Activated CD4-positive, alpha-beta T cell treated with anti-CD3 and anti-CD28 coated beads for 36 hours (primary cell): ENCODE data around the gene SPRR3. TPM values are rescaled to one million over a fixed set of nuclear protein-coding genes. Genes with fewer than 3 reads are reported as not detected.

Source experiments
- ATAC-seq: fragments of 200-7000 bp; cut with Tn5 transposase; one replicate; pipeline ENCODE4 v1.10.0; 2021; ENCODE audit warnings: mild to moderate bottlenecking, moderate library complexity
- CTCF ChIA-PET: fragments of 350-600 bp; sonication (Branson Sonifier 250); formaldehyde crosslinking; loops from one replicate; lab custom pipeline; 2021; ENCODE audit warnings: antibody characterized with exemption; lab: Charles Lee
- POLR2A ChIA-PET: fragments of 350-600 bp; sonication (Branson Sonifier 250); formaldehyde crosslinking; loops from one replicate; lab custom pipeline; 2021; ENCODE audit warnings: antibody characterized with exemption, inconsistent platforms; lab: Charles Lee
- DNase-seq: peaks from one replicate; pipeline ENCODE4 v3.0.0-alpha.2; 2020
- H3K27ac Mint-ChIP-seq: one replicate; pipeline ENCODE4 v1.8.0; 2021; ENCODE audit warnings: mixed read lengths
- H3K27me3 Mint-ChIP-seq: one replicate; pipeline ENCODE4 v1.8.0; 2021; ENCODE audit warnings: mixed read lengths
- H3K36me3 Mint-ChIP-seq: one replicate; pipeline ENCODE4 v1.8.0; 2021; ENCODE audit warnings: low read depth, mixed read lengths
- H3K4me1 Mint-ChIP-seq: one replicate; pipeline ENCODE4 v1.8.0; 2021; ENCODE audit warnings: mixed read lengths
- H3K4me3 Mint-ChIP-seq: one replicate; pipeline ENCODE4 v1.8.0; 2021; ENCODE audit warnings: mild to moderate bottlenecking, moderate library complexity, mixed read lengths
- H3K9me3 Mint-ChIP-seq: one replicate; pipeline ENCODE4 v1.8.0; 2021; ENCODE audit warnings: low read depth, mixed read lengths
- intact Hi-C, 2 experiments: fragments of 100-400 bp; cut with DNase I in 1 of 2; cut with micrococcal nuclease in 1 of 2; formaldehyde crosslinking; loops; one replicate each; pipeline versions ENCODE4 v1.14.2 to v1.15.1; 2022 to 2024; cut with DNase I, micrococcal nuclease
- total RNA-seq, 2 experiments: library from RNA; stranded (reverse); gene quantifications; one replicate each; pipeline ENCODE4 v1.2.3, GENCODE V29; 2021

Gene SPRR3, protein sequence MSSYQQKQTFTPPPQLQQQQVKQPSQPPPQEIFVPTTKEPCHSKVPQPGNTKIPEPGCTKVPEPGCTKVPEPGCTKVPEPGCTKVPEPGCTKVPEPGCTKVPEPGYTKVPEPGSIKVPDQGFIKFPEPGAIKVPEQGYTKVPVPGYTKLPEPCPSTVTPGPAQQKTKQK
- not detected for total RNA-seq

DNA sequence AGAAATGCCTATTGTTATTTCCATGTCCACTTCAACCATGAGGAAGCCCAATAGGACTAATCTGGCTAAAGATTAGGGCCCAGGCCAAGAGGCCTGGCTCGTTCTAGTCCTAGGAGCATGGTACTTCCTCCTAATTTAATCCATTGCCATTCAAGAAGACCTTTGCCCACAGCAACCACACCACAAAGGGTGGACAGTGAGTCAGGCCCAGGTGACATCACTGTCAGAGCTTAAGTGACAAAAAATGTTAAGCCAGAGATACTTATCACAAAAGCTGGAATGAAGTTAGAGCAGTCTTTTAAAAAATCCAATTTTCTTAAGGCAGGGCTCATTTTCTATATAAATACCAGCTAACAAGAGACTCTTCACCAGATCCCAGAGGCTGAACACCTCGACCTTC lies at the start of gene SPRR3:
TSS of gene SPRR3 (plus strand) at position 368 of the 400 bp plus-strand sequence. CDS start 1,272 bp downstream, outside the sequence.
- DNase-seq, result no peak
- intact Hi-C loops, result no loop called here
- CTCF ChIA-PET, result no interaction called here
- no peaks in the 10 kb centered on the region for H3K4me1 Mint-ChIP-seq
- no peak for ATAC-seq
- no peaks in the 10 kb centered on the region for H3K36me3 Mint-ChIP-seq
- H3K4me3 Mint-ChIP-seq, result no peak within 1 kb of the TSS
- H3K27ac Mint-ChIP-seq, result no peak within 1 kb of the TSS
- no peaks in the 10 kb centered on the region for H3K9me3 Mint-ChIP-seq
- peaks cover 22% of the 10 kb centered on the region for H3K27me3 Mint-ChIP-seq
- POLR2A ChIA-PET, result no interaction called here

DNA sequence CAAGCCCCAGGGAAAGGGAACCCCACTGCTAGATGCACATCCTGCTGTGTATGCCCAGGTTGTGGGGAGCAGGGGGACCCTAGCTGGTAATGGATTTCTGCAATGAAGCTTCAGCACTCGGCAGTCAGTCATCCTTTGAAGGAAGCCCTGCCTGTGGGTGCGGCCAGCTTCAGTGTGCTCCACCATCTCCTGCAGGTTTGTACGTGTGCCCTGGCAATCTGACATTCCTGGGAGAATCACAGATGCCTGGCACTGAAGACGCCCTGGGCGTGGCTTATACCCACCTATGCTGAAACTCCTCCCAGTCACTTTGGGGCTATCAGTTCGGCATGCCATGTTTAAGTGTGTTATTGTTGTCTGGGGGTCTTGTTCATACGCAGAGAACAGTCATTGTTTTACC lies 47.8 kb upstream of the SPRR3 start:
- Mint-ChIP-seq H3K4me3 (no peak overlapping the region), H3K36me3 (no peaks in the 10 kb centered on the region), H3K27me3 (peaks cover 9% of the 10 kb centered on the region), H3K9me3 (no peaks in the 10 kb centered on the region), H3K27ac (no peak overlapping the region), H3K4me1 (no peaks in the 10 kb centered on the region)
- DNase-seq (no peak), ATAC-seq (no peak)
- intact Hi-C loops, result no loop called here
- ChIA-PET POLR2A (no interaction called here), CTCF (interaction anchor here (0.6 kb wide), 1 partner anchor 185 kb away, joined by 3 read pairs; no protein-coding TSS in a partner anchor)

DNA sequence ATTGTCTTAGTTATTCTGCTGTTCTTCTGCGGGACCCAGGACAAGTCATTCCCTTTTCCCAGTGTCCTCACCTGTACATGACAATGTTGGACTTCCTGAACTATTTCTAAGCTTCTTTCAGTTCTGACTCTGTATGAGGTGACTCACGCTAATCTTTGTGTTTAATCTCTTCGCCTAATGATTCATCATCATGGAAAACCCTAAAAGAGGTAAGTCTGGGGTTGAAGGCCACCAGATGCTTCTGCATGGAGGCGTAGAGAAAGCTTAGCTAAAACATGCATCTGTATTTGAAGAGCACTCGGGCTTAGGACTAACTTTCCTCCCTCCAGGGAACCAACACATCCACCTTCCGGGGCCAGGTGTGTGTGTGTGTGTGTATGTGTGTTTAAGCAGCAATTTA lies 47.1 kb upstream of the SPRR3 start:
- DNase-seq (no peak), ATAC-seq (no peak)
- no peak overlapping the region for H3K27ac Mint-ChIP-seq
- H3K4me1 Mint-ChIP-seq, result no peaks in the 10 kb centered on the region
- intact Hi-C loops, result no loop called here
- CTCF ChIA-PET, result interaction anchor here (0.6 kb wide), 1 partner anchor 211 kb away, joined by 3 read pairs; no protein-coding TSS in a partner anchor
- H3K36me3 Mint-ChIP-seq, result no peaks in the 10 kb centered on the region
- POLR2A ChIA-PET, result no interaction called here
- peaks cover 9% of the 10 kb centered on the region for H3K27me3 Mint-ChIP-seq
- no peaks in the 10 kb centered on the region for H3K9me3 Mint-ChIP-seq
- no peak overlapping the region for H3K4me3 Mint-ChIP-seq

DNA sequence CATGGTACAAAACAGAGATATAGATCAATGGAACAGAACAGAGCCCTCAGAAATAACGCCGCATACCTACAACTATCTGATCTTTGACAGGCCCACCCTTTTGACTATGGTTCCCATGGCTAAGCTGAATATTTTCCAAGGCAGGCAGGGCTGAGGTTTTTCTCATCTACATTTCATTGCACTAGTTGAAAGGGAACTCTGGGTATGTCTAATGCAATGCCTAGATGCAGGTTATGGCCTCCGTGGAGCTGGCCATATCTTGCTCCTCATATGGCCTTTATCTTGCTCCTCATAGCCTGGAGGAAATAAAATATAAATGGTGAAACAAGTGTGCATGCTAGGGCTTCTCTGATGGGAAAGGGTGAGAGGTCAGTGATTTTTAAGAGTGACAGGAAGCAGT lies 44.0 kb upstream of the SPRR3 start:
- ChIA-PET POLR2A (no interaction called here), CTCF (no interaction called here)
- Mint-ChIP-seq H3K9me3 (no peaks in the 10 kb centered on the region), H3K27ac (no peak overlapping the region), H3K4me3 (no peak overlapping the region), H3K36me3 (no peaks in the 10 kb centered on the region), H3K4me1 (no peaks in the 10 kb centered on the region), H3K27me3 (peaks cover 7% of the 10 kb centered on the region)
- ATAC-seq (no peak), DNase-seq (no peak)
- intact Hi-C loops, result no loop called here

DNA sequence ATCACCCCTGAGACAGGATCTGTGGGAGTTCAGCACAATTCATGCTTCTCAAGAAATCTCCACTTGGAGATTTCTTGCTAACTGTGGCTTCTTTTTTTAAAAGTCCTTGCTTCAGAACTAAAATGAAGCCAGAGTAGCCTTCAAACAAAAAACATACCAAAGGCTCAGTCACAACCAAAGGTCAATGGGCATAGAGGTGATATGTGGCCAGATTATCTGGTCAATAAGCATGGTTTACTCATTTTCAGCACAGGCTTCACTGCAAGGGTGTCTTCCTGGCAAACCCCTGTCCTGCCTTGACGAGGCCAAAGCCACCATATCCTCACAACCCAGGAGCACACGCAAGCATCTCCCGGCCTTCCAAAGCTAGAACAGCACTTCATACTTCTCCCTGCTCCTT lies 42.3 kb upstream of the SPRR3 start:
- ChIA-PET CTCF (no interaction called here), POLR2A (no interaction called here)
- H3K36me3 Mint-ChIP-seq, result no peaks in the 10 kb centered on the region
- H3K27me3 Mint-ChIP-seq, result peaks cover 5% of the 10 kb centered on the region
- DNase-seq (no peak), ATAC-seq (no peak)
- intact Hi-C loops, result no loop called here
- no peaks in the 10 kb centered on the region for H3K9me3 Mint-ChIP-seq
- no peaks in the 10 kb centered on the region for H3K4me1 Mint-ChIP-seq
- H3K27ac Mint-ChIP-seq, result no peak overlapping the region
- no peak overlapping the region for H3K4me3 Mint-ChIP-seq

DNA sequence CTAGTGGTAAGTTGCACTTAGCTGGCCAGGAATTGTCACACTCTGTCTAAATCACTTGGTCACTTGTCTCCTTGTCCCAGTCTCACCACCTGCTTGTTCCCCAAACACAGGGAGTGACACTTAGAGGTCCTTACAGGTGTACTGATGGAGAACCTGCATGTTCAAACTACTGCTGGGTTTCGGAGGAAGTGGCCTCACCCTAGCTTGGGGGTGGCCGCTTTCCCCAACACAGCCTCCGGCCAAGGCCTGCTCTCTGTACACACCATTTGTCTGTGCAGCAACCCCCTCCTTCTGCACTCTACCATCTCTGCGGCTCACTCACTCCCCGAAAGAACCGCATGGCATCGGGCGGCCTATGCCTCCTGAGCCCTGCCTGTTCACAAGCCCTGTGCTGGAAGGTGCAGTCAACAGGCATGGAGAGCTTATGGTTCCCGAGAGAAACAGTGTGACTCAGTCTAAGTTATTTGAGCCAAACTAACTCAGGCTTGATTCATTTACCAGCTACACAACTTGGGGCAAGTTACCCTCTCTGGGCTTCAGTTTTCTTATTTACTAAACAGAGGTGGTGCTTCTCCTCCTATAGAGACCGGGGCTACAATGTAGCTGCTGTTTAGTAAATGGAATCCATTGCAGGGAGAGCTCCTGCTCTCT lies 41.6 kb upstream of the SPRR3 start:
- DNase-seq (no peak), ATAC-seq (no peak)
- ChIA-PET CTCF (no interaction called here), POLR2A (interaction anchor here (0.9 kb wide), 1 partner anchor 9 kb away, joined by 3 read pairs; no protein-coding TSS in a partner anchor)
- H3K4me3 Mint-ChIP-seq, result no peak overlapping the region
- H3K27me3 Mint-ChIP-seq, result peaks cover 2% of the 10 kb centered on the region
- no peaks in the 10 kb centered on the region for H3K36me3 Mint-ChIP-seq
- intact Hi-C loops, result no loop called here
- no peaks in the 10 kb centered on the region for H3K9me3 Mint-ChIP-seq
- H3K4me1 Mint-ChIP-seq, result no peaks in the 10 kb centered on the region
- H3K27ac Mint-ChIP-seq, result no peak overlapping the region

DNA sequence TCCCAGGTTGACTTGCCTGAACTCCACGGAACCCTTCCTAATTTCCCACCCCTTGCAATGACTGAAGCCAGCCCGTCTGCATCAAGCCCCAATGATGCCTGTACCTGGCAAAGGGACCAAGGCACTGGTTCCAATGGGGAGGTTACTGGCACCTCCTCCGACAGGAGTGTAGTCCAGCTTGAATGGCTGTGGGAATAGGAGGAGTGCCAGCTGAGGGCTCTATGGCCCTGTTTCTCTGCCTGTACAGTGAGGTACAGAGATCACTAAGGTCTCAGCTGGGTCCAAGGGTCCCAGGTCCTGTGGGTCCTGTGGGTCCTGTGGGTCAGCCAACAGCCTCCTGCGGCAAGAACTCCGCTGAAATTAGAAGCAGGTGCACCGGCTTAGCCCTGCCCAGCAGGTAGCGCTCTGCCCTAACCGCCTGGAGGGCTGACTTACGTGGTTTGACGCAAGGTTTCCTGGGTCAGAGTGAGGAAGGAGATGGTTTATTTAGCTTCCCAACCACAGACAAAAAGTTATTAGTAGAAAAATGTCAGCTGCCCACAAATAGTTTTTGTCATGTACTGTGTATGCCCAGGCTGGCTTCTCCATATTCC lies 41.0 kb upstream of the SPRR3 start:
- Mint-ChIP-seq H3K27ac (no peak overlapping the region), H3K4me1 (no peaks in the 10 kb centered on the region), H3K36me3 (no peaks in the 10 kb centered on the region), H3K9me3 (no peaks in the 10 kb centered on the region), H3K4me3 (no peak overlapping the region), H3K27me3 (peaks cover 5% of the 10 kb centered on the region)
- no peak for ATAC-seq
- CTCF ChIA-PET, result no interaction called here
- intact Hi-C loops, result no loop called here
- POLR2A ChIA-PET, result interaction anchor here (0.9 kb wide), 1 partner anchor 8 kb away, joined by 3 read pairs; no protein-coding TSS in a partner anchor
- DNase-seq, result peak; percentile 11

DNA sequence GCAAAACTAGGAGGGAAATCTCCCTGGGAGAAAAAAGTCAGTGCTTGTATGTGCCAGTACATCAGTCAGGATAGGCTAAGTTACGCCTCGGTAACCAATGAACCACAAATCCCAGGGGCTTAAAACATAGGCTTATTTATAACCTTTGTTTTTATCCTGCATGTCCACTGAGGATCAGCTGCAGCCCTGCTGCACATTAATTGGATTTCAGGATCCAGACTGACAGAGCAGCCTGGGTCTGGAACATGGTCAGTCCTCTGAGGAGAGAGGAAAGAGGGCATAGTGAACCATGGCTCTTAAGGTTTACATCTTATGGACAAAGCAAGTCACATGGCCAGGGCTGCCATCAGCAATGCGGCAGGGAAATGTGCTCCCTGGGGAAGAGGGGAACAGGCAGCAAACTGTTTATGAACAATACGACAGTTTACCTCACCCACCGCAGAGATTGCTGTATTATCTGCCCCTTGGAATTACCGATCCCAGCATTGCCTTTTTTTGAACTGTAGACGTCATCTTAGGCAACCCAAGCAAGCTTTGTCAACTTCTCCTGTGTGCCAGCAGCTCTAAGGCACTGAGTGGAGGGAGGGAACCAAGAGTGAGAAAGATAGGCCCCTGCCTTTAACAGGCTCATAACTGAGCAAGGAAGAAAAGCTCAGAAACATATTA lies 40.2 kb upstream of the SPRR3 start:
- H3K36me3 Mint-ChIP-seq, result no peaks in the 10 kb centered on the region
- POLR2A ChIA-PET, result no interaction called here
- no peak overlapping the region for H3K4me3 Mint-ChIP-seq
- no peak for DNase-seq
- no peaks in the 10 kb centered on the region for H3K9me3 Mint-ChIP-seq
- peaks cover 5% of the 10 kb centered on the region for H3K27me3 Mint-ChIP-seq
- H3K27ac Mint-ChIP-seq, result no peak overlapping the region
- intact Hi-C loops, result no loop called here
- ATAC-seq, result no peak
- H3K4me1 Mint-ChIP-seq, result no peaks in the 10 kb centered on the region
- CTCF ChIA-PET, result no interaction called here

DNA sequence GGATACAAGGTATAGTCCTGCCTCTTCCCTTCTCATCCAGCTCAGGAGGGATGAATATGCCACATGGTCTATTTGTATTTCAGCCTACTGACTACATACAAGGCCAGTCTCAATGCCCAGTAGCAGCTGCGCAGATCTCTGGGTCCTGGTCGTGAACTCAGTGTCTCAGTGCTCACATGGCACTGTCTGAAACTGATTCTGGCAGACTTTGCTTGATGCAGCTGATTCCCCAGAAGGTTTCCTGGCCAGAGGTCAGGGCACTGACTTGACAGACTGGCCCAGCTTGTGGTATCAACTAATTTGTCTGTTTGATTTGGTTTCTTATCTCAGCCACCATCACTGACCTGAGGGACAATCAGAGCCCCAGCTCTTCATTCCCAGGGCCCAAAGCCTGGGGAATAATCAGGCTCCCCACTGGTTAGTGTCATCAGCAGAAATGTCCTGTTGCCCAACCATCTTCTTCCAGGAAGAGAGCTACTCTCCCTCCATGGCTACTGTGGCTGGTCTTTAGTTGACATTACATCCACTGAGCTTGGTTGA lies 38.6 kb upstream of the SPRR3 start:
- Mint-ChIP-seq H3K27ac (no peak overlapping the region), H3K4me3 (no peak overlapping the region), H3K27me3 (peaks cover 10% of the 10 kb centered on the region), H3K4me1 (peaks cover 5% of the 10 kb centered on the region), H3K36me3 (no peaks in the 10 kb centered on the region), H3K9me3 (no peaks in the 10 kb centered on the region)
- intact Hi-C loops, result no loop called here
- POLR2A ChIA-PET, result interaction anchor here (0.6 kb wide), 1 partner anchor 309 kb away, joined by 3 read pairs; no protein-coding TSS in a partner anchor
- DNase-seq, result no peak
- CTCF ChIA-PET, result interaction anchor here (0.6 kb wide), 1 partner anchor 208 kb away, joined by 3 read pairs; no protein-coding TSS in a partner anchor
- no peak for ATAC-seq

DNA sequence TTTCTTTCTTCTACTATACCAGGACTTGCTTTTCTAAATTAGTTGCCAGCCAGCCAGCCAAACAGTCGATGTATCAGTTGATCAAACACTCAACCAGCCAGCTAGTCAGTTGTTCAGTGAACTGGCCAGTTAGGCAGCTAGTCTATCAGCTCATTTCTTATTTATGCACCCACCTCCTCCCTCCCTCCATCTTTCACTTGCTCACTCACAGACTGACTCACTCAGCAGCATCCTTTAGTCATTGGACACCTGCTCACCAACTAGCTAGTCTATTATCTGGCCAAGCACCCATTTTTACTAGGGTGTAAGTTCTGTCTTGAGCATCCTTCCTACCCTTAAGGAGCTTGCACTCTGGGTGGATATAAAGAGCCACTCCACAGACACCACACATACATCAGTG lies 37.0 kb upstream of the SPRR3 start:
- CTCF ChIA-PET, result no interaction called here
- peaks cover 12% of the 10 kb centered on the region for H3K27me3 Mint-ChIP-seq
- ATAC-seq, result no peak
- H3K9me3 Mint-ChIP-seq, result no peaks in the 10 kb centered on the region
- DNase-seq, result no peak
- H3K4me1 Mint-ChIP-seq, result peaks cover 5% of the 10 kb centered on the region
- H3K4me3 Mint-ChIP-seq, result no peak overlapping the region
- intact Hi-C loops, result no loop called here
- POLR2A ChIA-PET, result no interaction called here
- H3K27ac Mint-ChIP-seq, result no peak overlapping the region
- H3K36me3 Mint-ChIP-seq, result no peaks in the 10 kb centered on the region

DNA sequence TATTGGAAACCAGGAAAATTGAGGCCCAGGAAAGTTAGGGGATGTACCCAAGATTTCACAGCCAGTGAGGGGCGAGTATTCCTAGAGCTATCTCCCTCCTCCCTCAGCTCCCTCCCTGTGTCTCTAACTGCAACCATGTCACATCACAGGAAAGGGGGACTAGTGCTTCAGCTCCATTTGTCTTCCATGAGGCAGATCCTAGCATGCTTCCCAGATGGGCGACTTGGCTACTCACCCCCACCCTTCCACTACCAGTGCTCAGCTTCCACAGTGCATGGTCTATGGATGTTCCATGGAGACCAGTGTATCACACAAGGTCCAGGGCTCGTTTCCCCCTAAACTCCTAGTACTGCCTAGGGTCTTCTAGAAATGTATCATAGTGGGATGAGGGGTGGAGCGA lies 35.7 kb upstream of the SPRR3 start:
- CTCF ChIA-PET, result no interaction called here
- Mint-ChIP-seq H3K4me3 (no peak overlapping the region), H3K36me3 (no peaks in the 10 kb centered on the region), H3K27me3 (peaks cover 14% of the 10 kb centered on the region), H3K27ac (no peak overlapping the region), H3K4me1 (peaks cover 5% of the 10 kb centered on the region), H3K9me3 (no peaks in the 10 kb centered on the region)
- DNase-seq (no peak), ATAC-seq (no peak)
- POLR2A ChIA-PET, result no interaction called here
- intact Hi-C loops, result no loop called here
